HG03103 (cell line): ENCODE results near the gene SMARCE1.
"Not testable (repeated sequence)": the region's sequence is repeated elsewhere in the genome, so short reads cannot be mapped to it uniquely, and the experiment has no call there.

ENCODE experiments used
- ATAC-seq: cut with Tn5 transposase; IDR thresholded peaks from one replicate; pipeline ENCODE4 v1.9.1; 2021; ENCODE audit warnings: low read depth; ENCODE audit not compliant: unreplicated experiment

Gene SMARCE1

GRCh38 chr17:40590742-40591141 lies 56.9 kb downstream of the SMARCE1 start:
- no peak for ATAC-seq

- ATAC-seq: no peak
Measured at GRCh38 chr17:40588552-40588951, 59.1 kb downstream of the SMARCE1 start.

DNA sequence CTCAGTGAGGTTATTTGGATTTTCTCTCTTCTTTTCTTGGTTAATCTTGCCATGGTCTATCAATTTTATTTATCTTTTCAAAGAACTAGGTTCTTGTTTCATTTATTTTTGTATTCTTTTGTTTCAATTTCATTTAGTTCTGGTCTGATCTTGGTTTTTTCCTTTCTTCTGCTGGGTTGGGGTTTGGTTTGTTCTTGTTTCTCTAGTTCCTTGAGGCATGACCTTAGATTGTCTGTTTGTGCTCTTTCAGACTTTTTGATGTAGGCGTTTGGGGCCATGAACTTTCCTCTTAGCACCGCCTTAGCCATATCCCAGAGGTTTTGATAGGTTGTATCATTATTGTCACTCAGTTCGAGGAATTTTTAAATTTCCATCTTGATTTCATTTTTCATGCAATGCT lies 61.4 kb downstream of the SMARCE1 start:
- ATAC-seq: not testable (repeated sequence)

DNA sequence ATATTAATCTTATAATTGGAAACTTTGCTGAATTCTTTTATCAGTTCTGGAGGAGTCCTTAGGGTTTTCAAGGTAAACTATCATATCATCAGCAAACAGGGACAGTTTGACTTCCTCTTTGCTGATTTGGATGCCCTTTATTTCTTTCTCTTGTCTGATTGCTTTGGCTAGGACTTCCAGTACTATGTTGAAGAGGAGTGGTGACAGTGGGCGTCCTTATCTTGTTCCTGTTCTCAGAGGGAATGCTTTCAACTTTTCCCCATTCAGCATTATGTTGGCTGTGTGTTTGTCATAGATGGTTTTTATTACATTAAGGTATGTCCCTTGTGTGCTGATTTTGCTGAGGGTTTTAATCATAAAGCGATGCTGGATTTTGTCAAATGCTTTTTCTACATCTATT lies 62.7 kb downstream of the SMARCE1 start:
- ATAC-seq: not testable (repeated sequence)

DNA sequence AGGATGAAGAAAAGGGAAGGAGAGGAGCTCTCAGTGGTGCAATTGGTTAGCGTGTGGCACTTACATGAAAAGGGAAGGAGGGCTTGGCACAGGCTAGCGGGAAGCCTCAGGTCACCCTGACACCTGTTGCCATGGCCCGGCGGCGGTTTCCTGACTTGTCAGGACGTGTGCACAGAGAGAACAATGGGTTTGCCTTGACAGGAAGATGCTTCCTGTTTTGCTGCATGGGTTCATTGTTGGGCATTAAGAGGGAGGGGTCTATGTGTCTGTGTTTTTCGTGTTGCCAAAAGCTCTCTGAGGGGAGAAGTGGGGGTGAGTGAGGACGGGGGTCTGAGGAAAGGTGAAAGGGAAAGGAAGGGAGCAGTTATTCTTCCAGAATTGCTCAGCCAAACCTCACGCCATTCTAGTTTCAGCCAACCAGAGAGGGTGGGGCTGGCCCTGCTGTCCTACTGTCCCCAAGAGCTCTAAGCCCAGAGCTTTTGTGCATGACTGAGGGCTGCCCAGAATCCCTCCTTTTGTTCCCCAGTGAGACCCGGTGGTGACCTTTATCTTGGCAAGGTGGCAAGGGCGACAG lies 65.2 kb downstream of the SMARCE1 start:
- ATAC-seq: no peak

DNA sequence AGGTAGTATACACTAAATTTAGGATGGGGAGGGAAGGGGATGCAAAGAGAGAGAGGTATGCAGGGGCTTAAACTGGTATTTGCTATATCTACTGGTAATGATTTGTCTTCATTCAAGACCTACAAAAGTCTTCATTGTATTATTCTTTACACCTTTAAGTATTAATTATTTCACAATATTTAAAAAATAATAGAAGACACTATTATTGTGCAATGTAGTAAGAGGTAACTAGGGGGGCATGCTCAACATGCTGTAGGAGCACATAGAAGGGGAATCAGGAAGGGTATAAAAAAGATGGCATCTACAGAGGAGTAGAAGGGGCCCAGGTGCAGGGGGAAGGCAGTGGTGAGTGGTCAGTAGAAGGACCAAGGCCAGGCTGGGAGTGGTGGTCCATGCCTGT lies 67.5 kb downstream of the SMARCE1 start:
- no peak for ATAC-seq

DNA sequence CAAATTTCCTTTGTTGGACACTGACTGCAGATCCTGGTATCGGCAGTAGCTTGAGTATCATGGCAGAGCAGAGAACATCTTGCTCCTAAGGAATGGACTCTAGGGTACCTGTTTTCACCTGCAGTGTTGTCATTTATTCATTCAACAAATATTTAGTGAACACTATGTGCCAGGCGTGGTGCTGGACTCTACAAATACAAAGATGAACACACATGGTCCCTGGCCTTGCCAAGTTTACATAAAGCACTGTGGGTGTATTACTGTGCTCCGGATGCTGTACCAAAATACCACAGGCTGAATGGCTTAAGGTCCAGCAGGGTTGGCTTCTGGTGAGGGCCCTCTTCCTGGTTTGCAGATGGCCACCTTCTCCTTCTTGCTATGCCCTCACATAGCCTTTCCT lies 68.1 kb downstream of the SMARCE1 start:
- ATAC-seq: no peak

GRCh38 chr17:40577611-40578065 lies 70.0 kb downstream of the SMARCE1 start:
- ATAC-seq: no peak

- ATAC-seq: no peak
Measured at GRCh38 chr17:40576113-40576740, 71.4 kb downstream of the SMARCE1 start.
